LHCN-M2 (cell line): Measurements from ENCODE around the gene ARFGEF2. TPM values are rescaled to one million over a fixed set of nuclear protein-coding genes. Genes with fewer than 3 reads are reported as not detected.
"Not testable (repeated sequence)": the region's sequence is repeated elsewhere in the genome, so short reads cannot be mapped to it uniquely, and the experiment has no call there.

ENCODE experiments used
- DNase-seq: peaks from one replicate; pipeline ENCODE4 v3.0.0-alpha.2; 2012; ENCODE audit warnings: low read depth
- total RNA-seq: library from RNA; depleted of rRNA; stranded (reverse); fragments of >200 nt; gene quantifications from 2 replicates; pipeline ENCODE4 v1.2.3, GENCODE V29; 2014

Gene ARFGEF2
- total RNA-seq, 1 experiment from 2014 or later, result 32.9 TPM

- no peak for DNase-seq
Measured at GRCh38 chr20:48951646-48952045, 30.1 kb downstream of the ARFGEF2 start.

GRCh38 chr20:48952656-48953055 is 31.1 kb downstream of the ARFGEF2 start:
- no peak for DNase-seq

- DNase-seq, result no peak
Measured at GRCh38 chr20:48953653-48954052, 32.1 kb downstream of the ARFGEF2 start.

- DNase-seq, result no peak
Measured at GRCh38 chr20:48956052-48956451, 34.5 kb downstream of the ARFGEF2 start.

GRCh38 chr20:48957053-48957481 is 35.6 kb downstream of the ARFGEF2 start:
- DNase-seq, result no peak

GRCh38 chr20:48957533-48957932 is 36.0 kb downstream of the ARFGEF2 start:
- no peak for DNase-seq

GRCh38 chr20:48958743-48959142 is 37.2 kb downstream of the ARFGEF2 start:
- no peak for DNase-seq

- DNase-seq, result no peak
Measured at GRCh38 chr20:48959899-48960550, 38.5 kb downstream of the ARFGEF2 start.

GRCh38 chr20:48962421-48962820 is 40.9 kb downstream of the ARFGEF2 start:
- DNase-seq, result no peak

GRCh38 chr20:48962976-48963771 is 41.7 kb downstream of the ARFGEF2 start:
- no peak for DNase-seq

GRCh38 chr20:48965189-48965910 is 43.8 kb downstream of the ARFGEF2 start:
- no peak for DNase-seq

- no peak for DNase-seq
Measured at GRCh38 chr20:48970681-48971365, 49.3 kb downstream of the ARFGEF2 start.

- DNase-seq, result no peak
Measured at GRCh38 chr20:48971956-48972355, 50.4 kb downstream of the ARFGEF2 start.

GRCh38 chr20:48972816-48973215 is 51.3 kb downstream of the ARFGEF2 start:
- no peak for DNase-seq

- no peak for DNase-seq
Measured at GRCh38 chr20:48975955-48976354, 54.4 kb downstream of the ARFGEF2 start.

GRCh38 chr20:48979980-48980379 is 58.5 kb downstream of the ARFGEF2 start:
- DNase-seq, result not testable (repeated sequence)

- DNase-seq, result peak; percentile 65
Measured at GRCh38 chr20:48983423-48984400, 62.2 kb downstream of the ARFGEF2 start.

- DNase-seq, result no peak
Measured at GRCh38 chr20:48984575-48985219, 63.2 kb downstream of the ARFGEF2 start.

GRCh38 chr20:48986899-48987298 is 65.4 kb downstream of the ARFGEF2 start:
- no peak for DNase-seq

GRCh38 chr20:48990467-48990866 is 69.0 kb downstream of the ARFGEF2 start:
- no peak for DNase-seq
